SK-N-SH treated with all-trans-retinoic acid at 6 μM for 48 hours (cell line): ENCODE measurements around the gene SUCO.

Source experiments
- CSRNP3 ChIP-seq: fragments of 250-450 bp; sonication (Bioruptor Pico); IDR thresholded peaks from 2 replicates; pipeline ENCODE4 v1.5.1; 2021; ENCODE audit warnings: mild to moderate bottlenecking, moderate library complexity
- PATZ1 ChIP-seq: fragments of 250-450 bp; sonication (Bioruptor Pico); IDR thresholded peaks from 2 replicates; pipeline ENCODE4 v1.8.0; 2020; ENCODE audit warnings: mild to moderate bottlenecking, moderate library complexity, borderline replicate concordance
- PPARA ChIP-seq: fragments of 250-450 bp; sonication (Bioruptor Pico); IDR thresholded peaks from 2 replicates; pipeline ENCODE4 v1.5.0; 2020; ENCODE audit warnings: mild to moderate bottlenecking, borderline replicate concordance
- ZC3H10 ChIP-seq: fragments of 250-450 bp; sonication (Bioruptor Pico); IDR thresholded peaks from 2 replicates; pipeline ENCODE4 v1.5.1; 2021; ENCODE audit warnings: mild to moderate bottlenecking, moderate library complexity

- TF ChIP-seq ZC3H10 (CRISPR knock-in tag) = no peak
- no peak for TF ChIP-seq CSRNP3
- no peak for TF ChIP-seq PPARA (CRISPR knock-in tag)
- no peak for TF ChIP-seq PATZ1 (CRISPR knock-in tag)
Measured at GRCh38 chr1:172601046-172601630, 68.2 kb downstream of the SUCO start.
